ENCODE results near the gene SH3YL1. TPM values are rescaled to one million over a fixed set of nuclear protein-coding genes. Genes with fewer than 3 reads are reported as not detected.

The SH3YL1 gene
- total and polyA plus RNA-seq, 2 experiments from 2014 or later, result 35.6 to 45.8 TPM

- Histone ChIP-seq H2AFZ (no peak overlapping the region), H3K27ac (ENCODE audit: low read depth) (no peak overlapping the region), H3K9me2 (ENCODE audit: insufficient read depth) (no peaks in the 10 kb centered on the region), H3K36me3 (ENCODE audit: insufficient read depth) (0 out of 2 replicates have a peak, but pooled peaks cover 15% of the 10 kb centered on the region), H3K4me3 (no peak overlapping the region), H3K4me2 (no peak overlapping the region), H3K27me3 (ENCODE audit: insufficient read depth) (no peaks in the 10 kb centered on the region), H3K79me2 (replicated peaks; ENCODE audit: insufficient read depth) (no peaks in the 10 kb centered on the region), H3K4me1 (ENCODE audit: insufficient read depth) (no peaks in the 10 kb centered on the region), H4K20me1 (replicated peaks; ENCODE audit: insufficient read depth) (no peaks in the 10 kb centered on the region), H3F3A (replicated peaks; ENCODE audit: low read depth) (no peaks in the 10 kb centered on the region)
- Mint-ChIP-seq H3K36me3 (ENCODE audit: low read depth) (peaks cover 27% of the 10 kb centered on the region; the same call in 2 of the 3 replicates), H3K27me3 (ENCODE audit: insufficient read depth, low read depth, poor library complexity) (no peaks in the 10 kb centered on the region), H3K4me3 (no peak overlapping the region), H3K4me1 (no peaks in the 10 kb centered on the region), H3K9me3 (peaks cover 52% of the 10 kb centered on the region), H3K27ac (no peak overlapping the region)
- TF ChIP-seq ZNF331 (CRISPR knock-in tag; IDR thresholded peaks at IDR 0.05; ENCODE audit: low read depth) (no peak), ZNF114 (CRISPR knock-in tag; IDR thresholded peaks at IDR 0.05) (no peak), EZH2 (IDR thresholded peaks at IDR 0.05; ENCODE audit: low read depth, unreplicated experiment) (no peak), CREB1 (CRISPR knock-in tag; IDR thresholded peaks at IDR 0.05; ENCODE audit: low read depth) (no peak), CTCF (conservative IDR thresholded peaks at IDR 0.05; ENCODE audit: low read depth in 2 of 2) (no peak), JUNB (IDR thresholded peaks at IDR 0.05; ENCODE audit: unreplicated experiment) (no peak)
- TF ChIP-seq, protein P1, sequence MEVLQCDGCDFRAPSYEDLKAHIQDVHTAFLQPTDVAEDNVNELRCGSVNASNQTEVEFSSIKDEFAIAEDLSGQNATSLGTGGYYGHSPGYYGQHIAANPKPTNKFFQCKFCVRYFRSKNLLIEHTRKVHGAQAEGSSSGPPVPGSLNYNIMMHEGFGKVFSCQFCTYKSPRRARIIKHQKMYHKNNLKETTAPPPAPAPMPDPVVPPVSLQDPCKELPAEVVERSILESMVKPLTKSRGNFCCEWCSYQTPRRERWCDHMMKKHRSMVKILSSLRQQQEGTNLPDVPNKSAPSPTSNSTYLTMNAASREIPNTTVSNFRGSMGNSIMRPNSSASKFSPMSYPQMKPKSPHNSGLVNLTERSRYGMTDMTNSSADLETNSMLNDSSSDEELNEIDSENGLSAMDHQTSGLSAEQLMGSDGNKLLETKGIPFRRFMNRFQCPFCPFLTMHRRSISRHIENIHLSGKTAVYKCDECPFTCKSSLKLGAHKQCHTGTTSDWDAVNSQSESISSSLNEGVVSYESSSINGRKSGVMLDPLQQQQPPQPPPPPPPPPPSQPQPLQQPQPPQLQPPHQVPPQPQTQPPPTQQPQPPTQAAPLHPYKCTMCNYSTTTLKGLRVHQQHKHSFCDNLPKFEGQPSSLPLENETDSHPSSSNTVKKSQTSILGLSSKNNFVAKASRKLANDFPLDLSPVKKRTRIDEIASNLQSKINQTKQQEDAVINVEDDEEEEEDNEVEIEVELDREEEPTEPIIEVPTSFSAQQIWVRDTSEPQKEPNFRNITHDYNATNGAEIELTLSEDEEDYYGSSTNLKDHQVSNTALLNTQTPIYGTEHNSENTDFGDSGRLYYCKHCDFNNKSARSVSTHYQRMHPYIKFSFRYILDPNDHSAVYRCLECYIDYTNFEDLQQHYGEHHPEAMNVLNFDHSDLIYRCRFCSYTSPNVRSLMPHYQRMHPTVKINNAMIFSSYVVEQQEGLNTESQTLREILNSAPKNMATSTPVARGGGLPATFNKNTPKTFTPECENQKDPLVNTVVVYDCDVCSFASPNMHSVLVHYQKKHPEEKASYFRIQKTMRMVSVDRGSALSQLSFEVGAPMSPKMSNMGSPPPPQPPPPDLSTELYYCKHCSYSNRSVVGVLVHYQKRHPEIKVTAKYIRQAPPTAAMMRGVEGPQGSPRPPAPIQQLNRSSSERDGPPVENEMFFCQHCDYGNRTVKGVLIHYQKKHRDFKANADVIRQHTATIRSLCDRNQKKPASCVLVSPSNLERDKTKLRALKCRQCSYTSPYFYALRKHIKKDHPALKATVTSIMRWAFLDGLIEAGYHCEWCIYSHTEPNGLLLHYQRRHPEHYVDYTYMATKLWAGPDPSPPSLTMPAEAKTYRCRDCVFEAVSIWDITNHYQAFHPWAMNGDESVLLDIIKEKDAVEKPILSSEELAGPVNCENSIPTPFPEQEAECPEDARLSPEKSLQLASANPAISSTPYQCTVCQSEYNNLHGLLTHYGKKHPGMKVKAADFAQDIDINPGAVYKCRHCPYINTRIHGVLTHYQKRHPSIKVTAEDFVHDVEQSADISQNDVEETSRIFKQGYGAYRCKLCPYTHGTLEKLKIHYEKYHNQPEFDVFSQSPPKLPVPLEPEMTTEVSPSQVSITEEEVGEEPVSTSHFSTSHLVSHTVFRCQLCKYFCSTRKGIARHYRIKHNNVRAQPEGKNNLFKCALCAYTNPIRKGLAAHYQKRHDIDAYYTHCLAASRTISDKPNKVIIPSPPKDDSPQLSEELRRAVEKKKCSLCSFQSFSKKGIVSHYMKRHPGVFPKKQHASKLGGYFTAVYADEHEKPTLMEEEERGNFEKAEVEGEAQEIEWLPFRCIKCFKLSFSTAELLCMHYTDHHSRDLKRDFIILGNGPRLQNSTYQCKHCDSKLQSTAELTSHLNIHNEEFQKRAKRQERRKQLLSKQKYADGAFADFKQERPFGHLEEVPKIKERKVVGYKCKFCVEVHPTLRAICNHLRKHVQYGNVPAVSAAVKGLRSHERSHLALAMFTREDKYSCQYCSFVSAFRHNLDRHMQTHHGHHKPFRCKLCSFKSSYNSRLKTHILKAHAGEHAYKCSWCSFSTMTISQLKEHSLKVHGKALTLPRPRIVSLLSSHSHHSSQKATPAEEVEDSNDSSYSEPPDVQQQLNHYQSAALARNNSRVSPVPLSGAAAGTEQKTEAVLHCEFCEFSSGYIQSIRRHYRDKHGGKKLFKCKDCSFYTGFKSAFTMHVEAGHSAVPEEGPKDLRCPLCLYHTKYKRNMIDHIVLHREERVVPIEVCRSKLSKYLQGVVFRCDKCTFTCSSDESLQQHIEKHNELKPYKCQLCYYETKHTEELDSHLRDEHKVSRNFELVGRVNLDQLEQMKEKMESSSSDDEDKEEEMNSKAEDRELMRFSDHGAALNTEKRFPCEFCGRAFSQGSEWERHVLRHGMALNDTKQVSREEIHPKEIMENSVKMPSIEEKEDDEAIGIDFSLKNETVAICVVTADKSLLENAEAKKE (CRISPR knock-in tag; IDR thresholded peaks at IDR 0.05), result no peak
- no peak for ATAC-seq
- DNase-seq (ENCODE audit: low spot score), result no peak
Measured at GRCh38 chr2:191311-192190, 72.3 kb downstream of the SH3YL1 start.
